Lower lobe of right lung (tissue), 2 donors: ENCODE results near the gene APBB1. TPM values are rescaled to one million over a fixed set of nuclear protein-coding genes. Genes with fewer than 3 reads are reported as not detected.

Experiments used
- ATAC-seq, 2 donors: fragments of 200-7000 bp; cut with Tn5 transposase; one replicate each; pipeline ENCODE4 v1.9.1; 2020 to 2022; ENCODE audit warnings: mild to moderate bottlenecking in 2 of 2, moderate library complexity in 2 of 2
- DNase-seq: peaks from one replicate; pipeline ENCODE4 v3.0.0-alpha.2; 2020
- H3K27ac ChIP-seq: fragments of 200-600 bp; one replicate; pipeline ENCODE4 v1.8.0; 2022
- H3K27me3 ChIP-seq: fragments of 200-600 bp; one replicate; pipeline ENCODE4 v1.8.0; 2022; ENCODE audit warnings: low read depth
- H3K36me3 ChIP-seq: fragments of 200-600 bp; one replicate; pipeline ENCODE4 v1.8.0; 2022; ENCODE audit warnings: mild to moderate bottlenecking
- H3K4me1 ChIP-seq: fragments of 200-600 bp; one replicate; pipeline ENCODE4 v1.8.0; 2022
- H3K4me3 ChIP-seq: fragments of 200-600 bp; one replicate; pipeline ENCODE4 v1.8.0; 2022; ENCODE audit warnings: mild to moderate bottlenecking
- H3K9me3 ChIP-seq: fragments of 200-600 bp; one replicate; pipeline ENCODE4 v1.8.0; 2022
- CTCF ChIP-seq: fragments of 200-600 bp; IDR thresholded peaks from one replicate; pipeline ENCODE4 v1.8.0; 2022; ENCODE audit warnings: antibody characterized with exemption, mild to moderate bottlenecking
- intact Hi-C: fragments of 100-400 bp; cut with DNase I; formaldehyde crosslinking; loops from one replicate; pipeline ENCODE4 v1.11.0; 2022
- total RNA-seq: library from RNA; stranded (reverse); fragmentation: NEBNext Ultra II Directional; extraction: Animal tissue kit (Norgen Biotek cat#: 25700); gene quantifications from one replicate; pipeline ENCODE4 v1.2.1, GENCODE V29; 2021
- donor health status: DM: no; HTN: yes; CAD: no; lungs with severe emphysema.

APBB1 gene
- total RNA-seq, 1 donor from 2014 or later, result 37.2 TPM

- intact Hi-C loops, result loop anchor here (10.0 kb wide), 1 partner anchor 330 kb away; no protein-coding TSS in a partner anchor
- DNase-seq, result no peak
- no peak for ATAC-seq
Observed at GRCh38 chr11:6354651-6355485, 64.0 kb downstream of the APBB1 start.

GRCh38 chr11:6353367-6353987 lies 65.4 kb downstream of the APBB1 start:
- no peak overlapping the region for H3K27ac ChIP-seq
- TF ChIP-seq CTCF, result peak; percentile 95
- DNase-seq, result peak; percentile 60
- H3K27me3 ChIP-seq, result no peaks in the 10 kb centered on the region
- peak; percentile 81 to 88 for ATAC-seq
- H3K9me3 ChIP-seq, result no peaks in the 10 kb centered on the region
- no peaks in the 10 kb centered on the region for H3K36me3 ChIP-seq
- no peaks in the 10 kb centered on the region for H3K4me1 ChIP-seq
- intact Hi-C loops, result loop anchor here (10.0 kb wide), 1 partner anchor 329 kb away; no protein-coding TSS in a partner anchor
- no peak overlapping the region for H3K4me3 ChIP-seq

More at GRCh38 chr11:6354651-6355485, 64.0 kb downstream of the APBB1 start:
- no peaks in the 10 kb centered on the region for H3K4me1 ChIP-seq
- H3K27me3 ChIP-seq, result no peaks in the 10 kb centered on the region
- H3K36me3 ChIP-seq, result no peaks in the 10 kb centered on the region
- H3K4me3 ChIP-seq, result no peak overlapping the region
- H3K9me3 ChIP-seq, result no peaks in the 10 kb centered on the region
- no peak for TF ChIP-seq CTCF
- H3K27ac ChIP-seq, result no peak overlapping the region

GRCh38 chr11:6351782-6352382 lies 67.0 kb downstream of the APBB1 start:
- Histone ChIP-seq H3K4me1 (no peaks in the 10 kb centered on the region), H3K4me3 (no peak overlapping the region), H3K36me3 (no peaks in the 10 kb centered on the region), H3K27ac (no peak overlapping the region), H3K9me3 (no peaks in the 10 kb centered on the region), H3K27me3 (no peaks in the 10 kb centered on the region)
- no peak for DNase-seq
- ATAC-seq, result no peak
- no peak for TF ChIP-seq CTCF
- intact Hi-C loops, result loop anchor here (10.0 kb wide), 1 partner anchor 327 kb away; no protein-coding TSS in a partner anchor

GRCh38 chr11:6350486-6350885 lies 68.4 kb downstream of the APBB1 start:
- DNase-seq, result no peak
- Histone ChIP-seq H3K4me3 (no peak overlapping the region), H3K36me3 (no peaks in the 10 kb centered on the region), H3K4me1 (no peaks in the 10 kb centered on the region), H3K9me3 (no peaks in the 10 kb centered on the region), H3K27ac (no peak overlapping the region), H3K27me3 (no peaks in the 10 kb centered on the region)
- ATAC-seq, result no peak
- intact Hi-C loops, result loop anchor here (10.0 kb wide), 1 partner anchor 326 kb away; no protein-coding TSS in a partner anchor
- TF ChIP-seq CTCF, result no peak

- intact Hi-C loops, result loop anchor here (10.0 kb wide), 1 partner anchor 325 kb away; no protein-coding TSS in a partner anchor
Observed at GRCh38 chr11:6350043-6350442, 68.9 kb downstream of the APBB1 start.

More at GRCh38 chr11:6350043-6350442, 68.9 kb downstream of the APBB1 start:
- DNase-seq (no peak), ATAC-seq (no peak)
- H3K27ac ChIP-seq, result no peak overlapping the region
- TF ChIP-seq CTCF, result no peak
- H3K4me1 ChIP-seq, result no peaks in the 10 kb centered on the region
- H3K27me3 ChIP-seq, result no peaks in the 10 kb centered on the region
- no peaks in the 10 kb centered on the region for H3K9me3 ChIP-seq
- no peak overlapping the region for H3K4me3 ChIP-seq
- H3K36me3 ChIP-seq, result no peaks in the 10 kb centered on the region
